Left colon (tissue), 2 donors: ENCODE results near the gene NDUFB10. TPM values are rescaled to one million over a fixed set of nuclear protein-coding genes. Genes with fewer than 3 reads are reported as not detected.
"Not testable (repeated sequence)": the region's sequence is repeated elsewhere in the genome, so short reads cannot be mapped to it uniquely, and the experiment has no call there.

Experiments
- ATAC-seq: fragments of 200-7000 bp; cut with Tn5 transposase; one replicate; pipeline ENCODE4 v1.9.1; 2020; ENCODE audit warnings: mild to moderate bottlenecking, moderate library complexity
- DNase-seq, 2 donors: peaks; one replicate each; pipeline ENCODE4 v3.0.0-alpha.2; 2020
- intact Hi-C, 2 donors: fragments of 100-400 bp; cut with DNase I in 1 of 2; cut with micrococcal nuclease in 1 of 2; formaldehyde crosslinking; loops; one replicate each; pipeline versions ENCODE4 v1.11.2 to v1.14.0; 2022; cut with DNase I, micrococcal nuclease
- long read RNA-seq: library from polyadenylated mRNA; unstranded; transcript quantifications from one replicate; pipeline ENCODE4 v2.0.0, GENCODE V29; 2021
- total RNA-seq, 2 donors: library from RNA; stranded (reverse); fragmentation: NEBNext Ultra II Directional; extraction: Animal tissue kit (Norgen Biotek cat#: 25700); gene quantifications; one replicate each; pipeline ENCODE4 v1.2.1, GENCODE V29; 2021
- donor health status: DM: no; HTN: no; CAD: no.
- donor health status: DM: yes; HTN: yes; CAD: no.

The NDUFB10 gene
- 100 to 1,000 TPM; 224 to 273 TPM for total RNA-seq
- long read RNA-seq, transcript NDUFB10-201 (4 exons, 705 nt), result major isoform, 119 of 125 reads
- long read RNA-seq, partial matches to known transcripts, result 1 of 125 reads
- long read RNA-seq, other reads (novel, unspliced or antisense), result 2 of 125 reads

GRCh38 chr16:1959269-1960039 is at the start of gene NDUFB10:
Gene NDUFB10, plus strand, starts transcription at chr16:1959538. Its CDS starts 87 bp downstream, at chr16:1959625.
- DNase-seq, result peak; percentile 92 to 96
- intact Hi-C loops, result no loop called here
- ATAC-seq, result peak; percentile 89

GRCh38 chr16:1909561-1910231 is 49.6 kb upstream of the NDUFB10 start:
- ATAC-seq, result peak; percentile 64
- peak; percentile 75 to 81 for DNase-seq
- intact Hi-C loops, result no loop called here

- ATAC-seq, result no peak
- intact Hi-C loops, result no loop called here
- no peak for DNase-seq
Measured at GRCh38 chr16:1911467-1912214, 47.7 kb upstream of the NDUFB10 start.

GRCh38 chr16:1912215-1912543 is 47.2 kb upstream of the NDUFB10 start:
- DNase-seq (no peak), ATAC-seq (no peak)
- intact Hi-C loops, result no loop called here

GRCh38 chr16:1913327-1914083 is 45.8 kb upstream of the NDUFB10 start:
- peak; percentile 90 to 95 for DNase-seq
- peak; percentile 81 for ATAC-seq
- intact Hi-C loops, result no loop called here

- DNase-seq, result no peak
- intact Hi-C loops, result no loop called here
- peak; percentile 17 for ATAC-seq
Measured at GRCh38 chr16:1914084-1914608, 45.2 kb upstream of the NDUFB10 start.

- DNase-seq, result no peak
- intact Hi-C loops, result no loop called here
- no peak for ATAC-seq
Measured at GRCh38 chr16:1914988-1915387, 44.4 kb upstream of the NDUFB10 start.

GRCh38 chr16:1915732-1916639 is 43.4 kb upstream of the NDUFB10 start:
- intact Hi-C loops, result no loop called here
- ATAC-seq (no peak), DNase-seq (no peak)

- intact Hi-C loops, result no loop called here
- ATAC-seq (no peak), DNase-seq (no peak)
Measured at GRCh38 chr16:1916640-1916990, 42.7 kb upstream of the NDUFB10 start.

- intact Hi-C loops, result no loop called here
- no peak for ATAC-seq
- DNase-seq, result no peak
Measured at GRCh38 chr16:1917056-1917664, 42.2 kb upstream of the NDUFB10 start.

- ATAC-seq (no peak), DNase-seq (no peak)
Measured at GRCh38 chr16:1917665-1918350, 41.5 kb upstream of the NDUFB10 start.

GRCh38 chr16:1918351-1919326 is 40.7 kb upstream of the NDUFB10 start, which contains the start of gene HS3ST6:
Gene HS3ST6, minus strand, starts transcription at chr16:1918415. Its CDS starts 92 bp downstream, at chr16:1918323.
- intact Hi-C loops, result no loop called here
- ATAC-seq (peak; percentile 28), DNase-seq (peak in 1 of 2 donors; percentile 53)

More at GRCh38 chr16:1917665-1918350, 41.5 kb upstream of the NDUFB10 start:
- intact Hi-C loops, result no loop called here

- ATAC-seq, result no peak
- no peak for DNase-seq
- intact Hi-C loops, result no loop called here
Measured at GRCh38 chr16:1919327-1919998, 39.9 kb upstream of the NDUFB10 start.

- not testable (repeated sequence) for ATAC-seq, DNase-seq
- intact Hi-C loops, result loop anchor here in 1 of 2 donors (5.0 kb wide), 1 partner anchor 58 kb away; no protein-coding TSS in a partner anchor
Measured at GRCh38 chr16:1920122-1920521, 39.2 kb upstream of the NDUFB10 start.

GRCh38 chr16:1920727-1921171 is 38.6 kb upstream of the NDUFB10 start:
- intact Hi-C loops, result loop anchor here in 1 of 2 donors (5.0 kb wide), 1 partner anchor 58 kb away; no protein-coding TSS in a partner anchor
- ATAC-seq (peak; percentile 53), DNase-seq (peak in 1 of 2 donors; percentile 69)
